ENCODE results near the gene RIMS1.
"Not testable (repeated sequence)": the region's sequence is repeated elsewhere in the genome, so short reads cannot be mapped to it uniquely, and the experiment has no call there.

Gene RIMS1

DNA sequence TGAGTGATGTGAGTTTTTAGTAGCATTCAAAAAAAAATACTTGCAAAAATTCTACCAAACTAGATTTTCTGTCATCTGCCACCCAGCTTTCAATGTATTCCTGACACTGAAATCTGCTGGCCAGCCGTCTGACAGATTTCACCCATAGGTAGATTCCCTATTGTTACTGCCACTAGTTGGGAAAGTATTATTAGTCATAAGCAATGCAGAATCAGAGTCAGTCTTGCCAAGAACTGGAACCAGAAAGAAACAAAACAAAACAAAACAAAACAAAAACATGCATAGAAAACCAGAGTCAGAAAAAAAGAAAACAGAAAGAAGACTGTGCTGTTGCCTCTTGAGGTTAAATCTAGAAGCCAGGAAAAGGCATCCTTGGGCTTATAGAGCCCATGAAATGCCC lies 442.4 kb downstream of the RIMS1 start:
- DNase-seq (ENCODE audit: low read depth in 2 of 2) = no peak

GRCh38 chr6:72335203-72335602 lies 448.9 kb downstream of the RIMS1 start:
- DNase-seq (ENCODE audit: low read depth in 2 of 2) = not testable (repeated sequence)

GRCh38 chr6:72348926-72349325 lies 462.6 kb downstream of the RIMS1 start:
- no peak for DNase-seq (ENCODE audit: low read depth in 2 of 2)

GRCh38 chr6:72350296-72350881 lies 464.0 kb downstream of the RIMS1 start:
- DNase-seq (ENCODE audit: low read depth in 2 of 2) = no peak

DNA sequence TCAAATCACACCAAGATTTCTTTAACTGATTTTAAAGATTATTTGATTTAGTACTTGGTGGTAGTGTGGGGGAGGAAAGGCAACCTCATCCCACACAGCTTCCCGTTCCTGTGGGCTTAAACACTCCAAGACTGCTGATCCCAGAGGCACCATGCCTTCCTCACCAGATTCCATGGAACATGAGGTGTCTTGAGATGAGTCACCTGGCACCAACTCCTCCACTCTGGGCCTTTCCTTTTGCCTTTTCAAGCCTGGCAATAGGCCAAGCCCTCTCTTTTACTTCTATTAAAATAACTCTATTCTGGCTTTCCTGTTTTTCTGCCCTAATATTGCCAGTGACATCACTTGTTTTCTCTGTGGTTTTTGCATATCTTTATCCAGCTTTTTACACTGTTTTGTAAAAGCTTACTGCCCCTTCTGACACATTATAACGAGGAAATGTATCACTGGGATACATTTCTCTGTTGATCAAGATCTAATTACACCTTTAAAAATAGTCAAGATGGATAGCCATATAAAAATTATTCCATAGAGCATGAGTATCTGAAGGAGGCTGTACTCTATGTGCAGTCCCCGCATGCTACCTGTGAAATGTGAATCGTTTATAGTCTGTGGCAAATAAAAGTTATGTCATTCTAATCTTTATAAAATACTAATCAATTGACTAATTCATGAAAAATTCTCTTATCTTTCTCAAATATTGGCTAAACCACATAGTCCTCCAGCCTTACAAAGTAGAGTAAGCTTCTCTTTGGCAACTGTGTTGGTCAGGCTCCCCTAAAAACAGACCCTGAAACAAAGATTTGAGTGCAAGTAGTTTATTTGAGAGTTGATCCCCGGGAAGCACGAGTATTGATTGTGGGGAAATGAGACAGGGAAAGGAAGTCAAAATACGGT lies 477.7 kb downstream of the RIMS1 start:
- DNase-seq (ENCODE audit: low read depth in 2 of 2) = no peak

DNA sequence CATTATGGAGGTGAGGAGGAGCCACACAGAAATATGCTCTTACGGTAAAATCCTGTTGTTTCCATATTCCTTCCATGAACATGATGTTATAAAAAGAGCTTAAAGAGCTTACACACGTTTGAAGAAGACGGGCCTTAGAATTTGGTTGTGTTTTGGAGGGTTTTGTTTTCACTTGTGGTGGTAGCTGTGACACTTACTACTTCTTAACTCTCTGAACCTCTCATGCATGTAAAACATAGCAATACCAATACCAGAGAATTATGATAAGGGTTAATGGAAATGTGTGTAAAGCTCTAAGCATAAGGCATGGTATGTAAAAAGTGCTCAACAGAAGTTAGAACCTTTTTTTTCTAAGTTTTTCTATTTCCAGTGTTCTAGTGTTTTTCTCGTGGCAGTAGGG lies 479.4 kb downstream of the RIMS1 start:
- no peak for DNase-seq (ENCODE audit: low read depth in 2 of 2)

GRCh38 chr6:72367439-72367838 lies 481.1 kb downstream of the RIMS1 start:
- DNase-seq (ENCODE audit: low read depth in 2 of 2) = no peak

- DNase-seq (ENCODE audit: low read depth in 2 of 2) = no peak
These were observed 485.1 kb downstream of the RIMS1 start for GRCh38 chr6:72371473-72371872.

GRCh38 chr6:72374172-72374571 lies 487.8 kb downstream of the RIMS1 start:
- DNase-seq (ENCODE audit: low read depth in 2 of 2) = no peak

- no peak for DNase-seq (ENCODE audit: low read depth in 2 of 2)
These were observed 488.5 kb downstream of the RIMS1 start for GRCh38 chr6:72374857-72375256.

DNA sequence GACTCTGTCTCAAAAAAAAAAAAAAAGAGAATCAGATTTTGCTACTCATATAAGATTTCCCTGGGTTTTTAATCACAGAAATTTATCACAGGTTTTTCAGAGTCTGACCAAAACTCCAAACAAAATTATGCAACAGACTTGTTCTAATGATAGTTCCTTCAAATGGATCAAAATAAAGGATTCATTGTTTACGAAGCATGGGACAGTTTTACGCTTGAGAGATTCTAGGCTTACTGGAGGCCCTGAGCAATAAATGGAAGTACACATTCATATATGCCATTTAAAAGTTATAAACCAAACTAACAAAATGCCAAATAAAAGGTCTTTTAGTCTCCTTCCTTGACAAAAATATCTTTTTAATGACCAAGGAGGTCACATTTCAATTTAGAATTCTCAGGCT lies 490.4 kb downstream of the RIMS1 start:
- no peak for DNase-seq (ENCODE audit: low read depth in 2 of 2)

DNA sequence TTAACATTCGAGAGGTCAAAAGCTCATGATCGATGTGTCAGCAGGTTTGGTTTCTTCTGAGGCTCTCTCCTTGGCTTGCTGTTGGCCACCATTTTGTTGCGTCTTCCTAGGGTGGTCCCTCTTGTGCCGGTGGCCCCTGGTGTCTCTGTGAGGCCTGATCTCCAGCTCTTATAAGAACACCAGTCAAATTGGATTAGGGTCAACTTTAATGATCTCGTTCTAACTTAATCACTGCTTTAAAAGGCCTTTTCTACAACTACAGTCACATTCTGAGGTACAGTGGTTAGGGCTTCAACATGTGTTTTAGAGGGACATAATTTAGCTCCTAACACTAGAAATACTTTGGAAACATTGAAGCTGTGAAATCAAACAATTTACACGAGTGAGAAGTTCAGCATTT lies 494.7 kb downstream of the RIMS1 start:
- DNase-seq (ENCODE audit: low read depth in 2 of 2) = no peak

DNA sequence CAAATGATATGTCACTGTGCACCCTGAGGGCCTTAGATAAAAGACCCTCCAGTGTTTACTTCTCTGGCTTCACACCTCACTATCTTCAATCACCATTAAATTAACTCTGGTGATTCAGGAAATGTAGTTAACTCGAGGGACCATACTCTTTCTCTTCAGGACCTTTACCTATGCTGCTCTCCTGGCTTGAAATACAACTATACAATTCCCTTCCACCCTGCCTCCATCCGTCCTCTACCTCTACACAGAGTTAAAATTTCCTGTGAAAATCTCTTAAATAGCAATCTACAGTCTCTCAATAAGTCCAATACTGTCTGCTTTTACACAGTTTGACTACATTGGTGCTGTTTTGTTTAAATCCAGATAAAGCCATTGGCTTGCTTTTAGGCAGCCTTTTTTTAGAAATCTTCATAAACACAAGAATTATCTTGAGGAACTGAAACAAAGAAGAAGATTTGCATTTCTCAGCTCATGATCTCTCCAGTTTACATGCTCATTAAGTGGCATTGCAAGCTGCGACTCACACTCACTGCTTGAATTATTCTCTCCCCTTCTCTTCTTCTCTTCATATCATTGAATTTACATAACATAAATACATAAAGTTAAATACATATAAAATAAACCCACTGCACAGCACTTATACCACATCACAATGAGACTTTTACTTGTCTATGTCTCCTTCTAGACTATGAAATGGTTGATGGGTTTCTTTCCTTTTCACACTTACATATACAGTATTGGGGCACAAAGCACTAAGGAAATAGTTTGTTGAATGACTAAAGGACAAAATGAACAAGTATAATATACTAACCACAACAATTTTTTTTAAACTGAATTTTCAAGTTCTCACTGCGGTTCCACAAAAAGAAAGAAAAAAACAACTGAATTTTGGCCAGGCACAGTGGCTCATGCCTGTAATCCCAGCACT lies 496.5 kb downstream of the RIMS1 start:
- no peak for DNase-seq (ENCODE audit: low read depth in 2 of 2)

- no peak for DNase-seq (ENCODE audit: low read depth in 2 of 2)
These were observed 500.0 kb downstream of the RIMS1 start for GRCh38 chr6:72386324-72386723.

- no peak for DNase-seq (ENCODE audit: low read depth in 2 of 2)
These were observed 503.3 kb downstream of the RIMS1 start for GRCh38 chr6:72389698-72390097.

DNA sequence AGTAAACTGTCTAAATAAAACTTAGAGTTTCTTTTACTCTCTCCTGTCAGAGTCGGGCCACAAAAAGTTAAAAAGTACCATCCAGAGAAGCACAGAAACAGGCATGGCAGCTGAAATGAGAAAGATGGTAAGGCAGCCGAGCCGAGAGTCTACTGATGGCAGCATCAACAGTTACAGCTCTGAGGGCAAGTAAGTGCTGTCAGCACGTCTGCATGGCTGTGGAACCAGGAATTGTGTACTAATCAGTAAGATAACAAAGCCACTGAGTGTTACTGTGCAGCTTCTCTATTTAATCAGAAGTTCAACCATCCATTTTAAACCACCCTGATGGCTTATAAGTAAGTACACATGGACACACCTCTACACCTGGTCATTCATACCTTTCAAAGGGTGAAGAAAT lies 504.2 kb downstream of the RIMS1 start:
- DNase-seq (ENCODE audit: low read depth in 2 of 2) = no peak

DNA sequence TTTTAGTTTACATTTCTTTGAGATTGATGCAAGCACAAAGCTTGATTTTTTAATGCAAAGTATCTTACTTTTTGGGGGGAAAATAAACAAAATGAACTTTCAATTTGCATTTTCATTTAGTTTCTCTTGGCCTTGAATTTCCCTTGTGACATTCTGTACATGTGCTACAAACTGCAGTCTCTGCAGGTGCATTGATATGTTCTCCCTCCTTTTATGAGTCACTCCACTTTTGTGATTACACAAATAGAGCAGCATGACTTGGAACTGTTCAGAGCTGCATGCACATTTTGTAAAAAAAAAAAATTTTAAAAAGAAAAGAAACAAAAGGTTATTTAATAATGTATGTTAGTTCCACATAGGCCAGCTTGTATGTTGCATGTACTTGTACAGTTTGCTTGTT lies 515.5 kb downstream of the RIMS1 start:
- no peak for DNase-seq (ENCODE audit: low read depth in 2 of 2)

DNA sequence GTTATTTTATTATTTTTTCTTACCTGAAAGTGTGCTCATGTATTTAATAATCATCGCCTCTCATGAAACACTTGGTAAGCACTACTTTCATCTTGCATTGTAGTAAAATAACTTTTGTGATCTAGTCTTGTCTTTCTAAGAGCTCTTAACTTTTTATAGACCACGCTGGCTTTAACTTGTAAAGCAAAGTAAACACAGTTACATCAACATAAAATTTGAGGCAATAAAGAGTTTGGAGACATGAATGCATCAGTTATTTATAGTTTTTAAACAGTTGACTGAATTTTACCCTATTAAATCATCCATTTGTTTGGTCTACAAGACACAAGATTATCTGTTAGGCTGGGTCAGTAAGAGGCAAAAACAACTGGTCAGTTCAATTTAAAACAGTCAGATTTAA lies 517.1 kb downstream of the RIMS1 start:
- no peak for DNase-seq (ENCODE audit: low read depth in 2 of 2)

DNA sequence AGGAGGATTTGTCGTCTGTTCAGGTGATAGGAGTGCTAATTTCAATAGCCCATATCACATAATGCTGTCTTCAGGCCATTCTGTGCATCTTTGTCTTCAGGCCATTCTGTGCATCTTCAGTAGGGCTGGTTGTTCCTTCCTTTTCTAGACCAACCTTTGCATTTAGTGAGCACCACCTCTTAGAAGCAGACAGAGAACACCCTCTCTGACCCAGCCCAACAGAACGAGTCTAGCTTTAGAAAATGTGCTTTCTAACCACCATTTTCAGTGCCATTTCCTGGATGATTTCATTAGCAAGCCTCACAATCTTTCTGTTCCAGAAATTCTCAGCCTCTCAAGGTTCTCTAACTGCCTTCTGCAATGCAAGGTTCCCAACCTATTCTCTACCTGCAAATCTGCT lies 520.2 kb downstream of the RIMS1 start:
- DNase-seq (ENCODE audit: low read depth in 2 of 2) = no peak

- no peak for DNase-seq (ENCODE audit: low read depth in 2 of 2)
These were observed 524.4 kb downstream of the RIMS1 start for GRCh38 chr6:72410769-72411168.

DNA sequence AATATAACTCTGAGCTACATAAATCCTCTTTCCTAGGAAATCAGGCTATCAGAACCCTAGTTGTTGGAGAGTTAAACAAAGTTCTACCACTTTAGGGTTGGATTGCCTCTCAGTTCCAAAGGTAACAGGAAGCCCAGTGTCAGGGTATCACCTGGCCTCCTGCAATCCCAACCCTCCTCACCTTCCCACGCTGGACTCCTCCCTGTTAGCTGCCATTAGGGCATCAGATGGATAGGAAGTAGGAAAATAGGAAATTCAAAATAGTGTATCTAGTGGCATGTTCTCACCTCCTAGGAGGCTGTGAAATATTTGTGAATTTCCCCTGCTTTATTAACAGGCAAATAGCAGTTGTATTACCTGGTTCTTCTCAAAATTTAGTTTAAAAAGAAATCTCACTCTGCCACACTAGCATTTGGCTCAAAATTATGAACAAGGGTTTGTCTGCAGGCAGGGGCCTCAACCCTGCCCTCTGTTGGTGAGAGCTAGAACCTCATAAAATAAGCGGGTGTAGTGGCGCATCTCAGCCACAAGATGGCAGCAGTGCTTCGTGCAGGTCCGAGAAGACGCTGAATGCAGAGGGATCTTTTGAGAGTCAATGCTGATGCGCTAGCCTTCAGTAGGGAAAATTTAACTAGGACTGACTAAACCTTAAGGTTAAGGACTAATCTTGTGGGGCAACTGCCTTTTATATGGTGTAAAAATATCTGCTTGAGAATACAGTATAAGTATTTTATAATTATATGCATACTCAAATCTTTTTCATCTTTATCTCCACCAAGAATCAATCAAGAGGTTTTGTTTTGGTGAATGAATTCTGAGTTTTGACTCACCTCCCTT lies 525.7 kb downstream of the RIMS1 start:
- DNase-seq (ENCODE audit: low read depth in 2 of 2) = peak; percentile 48 to 65

- no peak for DNase-seq (ENCODE audit: low read depth in 2 of 2)
These were observed 526.3 kb downstream of the RIMS1 start for GRCh38 chr6:72412709-72413044.

Measured in stimulated activated CD4-positive, alpha-beta T cell treated with anti-CD3 and anti-CD28 coated beads, Interleukin-1b, Interleukin-23, amount 100 ng/mL, for 4 hours (primary cell).